Testis (tissue), 2 donors: ENCODE results near the gene CRYGN.

Experiments used
- POLR2A ChIP-seq: fragments of 450-650 bp; IDR thresholded peaks from one replicate; pipeline ENCODE4 v1.6.1; 2017; ENCODE audit warnings: antibody characterized with exemption, mild to moderate bottlenecking, moderate library complexity
- TF ChIP-seq, protein P1 (sequence below), 3 experiments: fragments of 450-650 bp in 2 of 3; fragments of 200-600 bp in 1 of 3; sonication (generic) in 1 of 3; IDR thresholded peaks; one replicate each; pipeline ENCODE4 v1.5.1; 2016 to 2019; ENCODE audit warnings: antibody characterized with exemption in 3 of 3, mild to moderate bottlenecking in 2 of 3, moderate library complexity in 1 of 3

DNA sequence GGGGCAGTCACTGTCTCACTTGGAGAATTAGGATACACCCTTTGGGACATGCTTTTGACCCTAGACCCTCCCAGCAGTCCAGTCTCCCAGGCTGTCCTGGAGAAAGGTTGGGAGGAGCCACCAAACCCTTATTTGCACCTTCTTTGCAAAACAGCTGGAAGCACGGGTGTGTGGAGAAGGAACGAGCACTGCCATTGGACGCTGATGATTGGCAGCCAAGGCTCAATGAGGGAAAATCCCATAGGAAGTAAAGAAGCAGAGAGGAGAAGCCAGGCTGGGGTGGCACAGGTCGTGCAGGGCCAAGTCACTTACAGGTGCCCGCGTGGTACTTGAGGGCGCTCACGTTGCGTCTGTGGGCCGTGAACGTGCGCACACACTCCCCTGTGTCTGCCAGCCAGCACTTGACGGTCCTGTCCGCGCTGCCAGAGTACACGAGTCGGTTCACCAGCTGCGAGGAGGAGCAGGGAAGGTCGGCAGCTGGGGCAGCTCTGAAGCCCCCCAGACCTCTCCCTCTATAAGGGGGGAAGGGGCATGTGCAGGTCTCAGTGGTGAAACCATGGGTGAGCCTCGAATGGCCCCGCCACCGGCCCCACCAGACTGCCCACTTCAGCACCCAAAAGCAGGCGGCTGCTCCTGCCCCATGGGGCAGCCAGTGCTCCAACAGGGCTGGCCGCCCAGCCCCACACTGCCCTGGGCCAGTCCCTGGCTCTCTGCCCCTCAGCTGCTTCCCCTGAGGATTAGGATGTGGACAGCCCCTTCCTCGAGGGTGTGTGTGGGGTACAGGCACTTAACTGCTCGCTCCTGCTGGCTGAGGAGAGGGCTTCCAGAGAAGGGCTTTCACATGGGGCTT lies 54.9 kb downstream of the CRYGN start:
- TF ChIP-seq, protein P1, sequence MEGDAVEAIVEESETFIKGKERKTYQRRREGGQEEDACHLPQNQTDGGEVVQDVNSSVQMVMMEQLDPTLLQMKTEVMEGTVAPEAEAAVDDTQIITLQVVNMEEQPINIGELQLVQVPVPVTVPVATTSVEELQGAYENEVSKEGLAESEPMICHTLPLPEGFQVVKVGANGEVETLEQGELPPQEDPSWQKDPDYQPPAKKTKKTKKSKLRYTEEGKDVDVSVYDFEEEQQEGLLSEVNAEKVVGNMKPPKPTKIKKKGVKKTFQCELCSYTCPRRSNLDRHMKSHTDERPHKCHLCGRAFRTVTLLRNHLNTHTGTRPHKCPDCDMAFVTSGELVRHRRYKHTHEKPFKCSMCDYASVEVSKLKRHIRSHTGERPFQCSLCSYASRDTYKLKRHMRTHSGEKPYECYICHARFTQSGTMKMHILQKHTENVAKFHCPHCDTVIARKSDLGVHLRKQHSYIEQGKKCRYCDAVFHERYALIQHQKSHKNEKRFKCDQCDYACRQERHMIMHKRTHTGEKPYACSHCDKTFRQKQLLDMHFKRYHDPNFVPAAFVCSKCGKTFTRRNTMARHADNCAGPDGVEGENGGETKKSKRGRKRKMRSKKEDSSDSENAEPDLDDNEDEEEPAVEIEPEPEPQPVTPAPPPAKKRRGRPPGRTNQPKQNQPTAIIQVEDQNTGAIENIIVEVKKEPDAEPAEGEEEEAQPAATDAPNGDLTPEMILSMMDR (IDR thresholded peaks at IDR 0.05), result no peak
- TF ChIP-seq POLR2A, result no peak
